MCF 10A (cell line): ENCODE results near the gene ZNF800. TPM values are rescaled to one million over a fixed set of nuclear protein-coding genes. Genes with fewer than 3 reads are reported as not detected.

Source experiments
- BruUV-seq: library from RNA; stranded (reverse); fragments of 400-500 nt; replicated peaks from 2 replicates; lab custom pipeline; 2021; lab: Mats Ljungman, UMichigan
- CTCF ChIA-PET: fragments of 300-600 bp; sonication (Branson Sonifier 250); formaldehyde crosslinking; extraction: SDS; loops from one replicate; lab custom pipeline; 2021; ENCODE audit warnings: antibody characterized with exemption, inconsistent platforms; lab: Yijun Ruan, JAX
- POLR2A ChIA-PET: fragments of 300-600, 350-650 bp; sonication (Branson Sonifier 250); formaldehyde crosslinking; extraction: SDS; loops from one replicate; lab custom pipeline; 2020; ENCODE audit warnings: antibody characterized with exemption, inconsistent platforms; lab: Yijun Ruan, JAX
- DNase-seq: peaks from one replicate; pipeline ENCODE4 v3.0.0-alpha.2; 2018; ENCODE audit not compliant: unreplicated experiment
- H3K27ac Mint-ChIP-seq: one replicate; pipeline ENCODE4 v1.8.0; 2022; ENCODE audit warnings: mild to moderate bottlenecking, low read depth, mixed read lengths; ENCODE audit not compliant: unreplicated experiment
- H3K27me3 Mint-ChIP-seq: one replicate; pipeline ENCODE4 v1.8.0; 2022; ENCODE audit warnings: mixed read lengths; ENCODE audit not compliant: insufficient read depth, unreplicated experiment
- H3K36me3 Mint-ChIP-seq: one replicate; pipeline ENCODE4 v1.8.0; 2022; ENCODE audit warnings: mild to moderate bottlenecking, moderate library complexity, mixed read lengths; ENCODE audit not compliant: insufficient read depth, unreplicated experiment
- H3K4me1 Mint-ChIP-seq: one replicate; pipeline ENCODE4 v1.8.0; 2022; ENCODE audit warnings: mixed read lengths; ENCODE audit not compliant: insufficient read depth, unreplicated experiment
- H3K4me3 Mint-ChIP-seq: one replicate; pipeline ENCODE4 v1.8.0; 2022; ENCODE audit warnings: mild to moderate bottlenecking, moderate library complexity, mixed read lengths; ENCODE audit not compliant: unreplicated experiment
- H3K9me3 Mint-ChIP-seq: one replicate; pipeline ENCODE4 v1.8.0; 2022; ENCODE audit warnings: mixed read lengths; ENCODE audit not compliant: unreplicated experiment
- intact Hi-C: fragments of 100-400 bp; cut with micrococcal nuclease; formaldehyde crosslinking; loops from 2 replicates; pipeline ENCODE4 v1.14.1; 2022
- total RNA-seq: library from RNA; stranded (reverse); gene quantifications from 2 replicates; pipeline ENCODE4 v1.2.3, GENCODE V29; 2022
- TF ChIP-seq, protein P1 (sequence below): fragments of 200-600 bp; IDR thresholded peaks from one replicate; pipeline ENCODE4 v1.8.0; 2022; ENCODE audit warnings: antibody characterized with exemption, mild to moderate bottlenecking; ENCODE audit not compliant: unreplicated experiment

The ZNF800 gene
- total RNA-seq, 1 experiment from 2014 or later: 51.7 TPM

DNA sequence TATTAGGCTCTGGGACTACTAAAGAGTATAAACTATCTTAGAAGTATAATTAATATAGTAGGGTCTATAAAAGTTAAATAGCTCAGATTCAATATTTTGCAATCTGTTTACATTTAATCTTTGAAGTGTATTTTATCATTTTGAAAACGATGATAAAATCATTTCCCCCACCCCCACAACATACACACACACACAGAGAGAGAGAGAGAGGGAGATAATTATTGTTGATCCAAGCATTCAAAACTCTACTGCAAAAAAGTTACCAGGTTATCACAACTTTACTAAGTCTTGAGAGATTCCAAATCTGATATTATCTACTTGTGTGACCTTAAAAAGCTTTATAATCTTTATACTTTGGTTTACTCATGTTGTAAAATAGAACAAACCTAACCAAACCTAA is 14.0 kb downstream of the ZNF800 start:
- no peak for DNase-seq
- TF ChIP-seq, protein P1, sequence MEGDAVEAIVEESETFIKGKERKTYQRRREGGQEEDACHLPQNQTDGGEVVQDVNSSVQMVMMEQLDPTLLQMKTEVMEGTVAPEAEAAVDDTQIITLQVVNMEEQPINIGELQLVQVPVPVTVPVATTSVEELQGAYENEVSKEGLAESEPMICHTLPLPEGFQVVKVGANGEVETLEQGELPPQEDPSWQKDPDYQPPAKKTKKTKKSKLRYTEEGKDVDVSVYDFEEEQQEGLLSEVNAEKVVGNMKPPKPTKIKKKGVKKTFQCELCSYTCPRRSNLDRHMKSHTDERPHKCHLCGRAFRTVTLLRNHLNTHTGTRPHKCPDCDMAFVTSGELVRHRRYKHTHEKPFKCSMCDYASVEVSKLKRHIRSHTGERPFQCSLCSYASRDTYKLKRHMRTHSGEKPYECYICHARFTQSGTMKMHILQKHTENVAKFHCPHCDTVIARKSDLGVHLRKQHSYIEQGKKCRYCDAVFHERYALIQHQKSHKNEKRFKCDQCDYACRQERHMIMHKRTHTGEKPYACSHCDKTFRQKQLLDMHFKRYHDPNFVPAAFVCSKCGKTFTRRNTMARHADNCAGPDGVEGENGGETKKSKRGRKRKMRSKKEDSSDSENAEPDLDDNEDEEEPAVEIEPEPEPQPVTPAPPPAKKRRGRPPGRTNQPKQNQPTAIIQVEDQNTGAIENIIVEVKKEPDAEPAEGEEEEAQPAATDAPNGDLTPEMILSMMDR: no peak
- CTCF ChIA-PET: interaction anchor here (1.1 kb wide), 1 partner anchor 13 kb away, joined by 3 read pairs; no protein-coding TSS in a partner anchor
- H3K4me3 Mint-ChIP-seq: no peak overlapping the region
- no peaks in the 10 kb centered on the region for H3K27me3 Mint-ChIP-seq
- H3K9me3 Mint-ChIP-seq: no peaks in the 10 kb centered on the region
- POLR2A ChIA-PET: interaction anchor here (0.5 to 2.7 kb wide), 4 partner anchors 9 to 925 kb away, joined by 3 to 24 read pairs (median 3); partner anchors contain the start of gene ZNF800
- no TSS peak for BruUV-seq
- intact Hi-C loops: no loop called here
- H3K36me3 Mint-ChIP-seq: peaks cover 40% of the 10 kb centered on the region
- H3K27ac Mint-ChIP-seq: peak overlapping the region; percentile 64
- peaks cover 41% of the 10 kb centered on the region for H3K4me1 Mint-ChIP-seq

DNA sequence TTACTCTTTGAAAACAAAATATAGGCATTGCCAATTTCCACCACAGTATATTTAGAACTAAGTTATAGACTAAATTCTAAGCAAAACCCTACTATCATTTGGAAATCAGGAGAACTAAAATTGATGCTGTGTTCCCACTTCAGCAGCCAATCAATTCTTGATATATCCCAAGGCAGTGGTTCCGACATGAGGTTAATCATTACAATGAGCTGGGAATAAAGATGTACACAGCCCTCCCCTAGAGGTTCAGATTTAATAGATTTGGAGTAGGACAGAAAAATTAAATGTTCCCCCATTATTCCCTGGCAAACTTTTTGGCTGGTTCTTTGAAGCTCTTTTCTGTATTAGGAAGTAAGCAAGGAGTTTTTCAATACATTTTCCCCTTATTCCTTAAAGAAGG is 15.1 kb downstream of the ZNF800 start:
- Mint-ChIP-seq H3K4me3 (no peak overlapping the region), H3K9me3 (no peaks in the 10 kb centered on the region), H3K4me1 (peaks cover 31% of the 10 kb centered on the region), H3K27ac (peak overlapping the region; percentile 27), H3K27me3 (no peaks in the 10 kb centered on the region), H3K36me3 (peaks cover 44% of the 10 kb centered on the region)
- CTCF ChIA-PET: interaction anchor here (1.1 to 1.4 kb wide), 3 partner anchors 8 to 14 kb away, joined by 3 read pairs; no protein-coding TSS in a partner anchor
- POLR2A ChIA-PET: interaction anchor here (2.7 kb wide), 1 partner anchor 15 kb away, joined by 24 read pairs; the partner anchor contains the start of gene ZNF800
- DNase-seq: no peak
- TF ChIP-seq, protein P1: no peak
- intact Hi-C loops: no loop called here
- BruUV-seq: no TSS peak

DNA sequence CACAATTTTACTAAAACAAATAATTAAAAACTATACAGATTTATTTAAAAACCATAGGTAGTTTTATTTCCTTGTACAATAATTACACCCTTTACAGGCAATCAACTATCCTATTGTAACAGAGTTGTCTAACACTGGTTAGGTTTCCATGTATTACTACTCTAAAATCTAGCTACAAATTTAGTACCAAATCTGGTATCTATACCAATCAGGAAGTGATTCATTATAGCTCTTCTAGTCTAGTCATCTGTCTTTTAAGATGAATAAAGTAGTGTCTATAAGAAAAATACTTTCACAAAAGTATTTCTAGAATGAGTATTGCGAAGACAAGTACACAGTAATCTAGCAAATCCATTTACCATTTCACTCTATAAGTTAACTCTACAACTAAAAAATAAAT is 16.9 kb downstream of the ZNF800 start:
- Mint-ChIP-seq H3K4me1 (peaks cover 26% of the 10 kb centered on the region), H3K27ac (no peak overlapping the region), H3K9me3 (no peaks in the 10 kb centered on the region), H3K4me3 (no peak overlapping the region), H3K27me3 (no peaks in the 10 kb centered on the region), H3K36me3 (peaks cover 36% of the 10 kb centered on the region)
- DNase-seq: no peak
- BruUV-seq: no TSS peak
- TF ChIP-seq, protein P1: no peak
- intact Hi-C loops: no loop called here
- ChIA-PET POLR2A (interaction anchor here (1.0 kb wide), 1 partner anchor 14 kb away, joined by 3 read pairs; no protein-coding TSS in a partner anchor), CTCF (interaction anchor here (1.0 kb wide), 1 partner anchor 16 kb away, joined by 3 read pairs; no protein-coding TSS in a partner anchor)

DNA sequence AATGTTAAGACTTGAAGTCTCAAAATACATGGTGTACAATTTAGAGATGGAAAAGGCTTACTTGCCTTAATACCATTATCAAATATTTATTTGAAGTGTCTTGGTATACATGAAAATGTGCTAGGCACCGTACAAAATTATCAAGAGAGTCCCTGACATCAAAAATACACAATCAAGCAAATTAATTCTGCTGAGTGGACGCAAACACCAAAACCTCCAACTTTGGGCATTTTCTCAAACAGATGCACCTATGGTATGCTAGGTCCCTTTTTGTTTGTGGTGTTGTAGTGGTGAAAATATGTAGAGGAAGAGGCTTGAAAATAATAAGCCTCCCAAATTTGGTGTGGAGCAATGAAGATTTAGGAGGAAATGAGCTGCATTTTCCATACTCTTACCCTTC is 24.8 kb downstream of the ZNF800 start:
- BruUV-seq: no TSS peak
- Mint-ChIP-seq H3K27ac (no peak overlapping the region), H3K9me3 (no peaks in the 10 kb centered on the region), H3K4me3 (no peak overlapping the region), H3K36me3 (peaks cover 13% of the 10 kb centered on the region), H3K27me3 (no peaks in the 10 kb centered on the region), H3K4me1 (no peaks in the 10 kb centered on the region)
- TF ChIP-seq, protein P1: no peak
- no peak for DNase-seq
- CTCF ChIA-PET: interaction anchor here (0.9 to 1.5 kb wide), 3 partner anchors 9 to 147 kb away, joined by 3 to 4 read pairs (median 3); no protein-coding TSS in a partner anchor
- intact Hi-C loops: no loop called here
- POLR2A ChIA-PET: interaction anchor here (0.6 to 1.5 kb wide), 3 partner anchors 17 to 848 kb away, joined by 3 read pairs; no protein-coding TSS in a partner anchor
